ENCODE measurements around the gene CAMSAP1.

Gene CAMSAP1

DNA sequence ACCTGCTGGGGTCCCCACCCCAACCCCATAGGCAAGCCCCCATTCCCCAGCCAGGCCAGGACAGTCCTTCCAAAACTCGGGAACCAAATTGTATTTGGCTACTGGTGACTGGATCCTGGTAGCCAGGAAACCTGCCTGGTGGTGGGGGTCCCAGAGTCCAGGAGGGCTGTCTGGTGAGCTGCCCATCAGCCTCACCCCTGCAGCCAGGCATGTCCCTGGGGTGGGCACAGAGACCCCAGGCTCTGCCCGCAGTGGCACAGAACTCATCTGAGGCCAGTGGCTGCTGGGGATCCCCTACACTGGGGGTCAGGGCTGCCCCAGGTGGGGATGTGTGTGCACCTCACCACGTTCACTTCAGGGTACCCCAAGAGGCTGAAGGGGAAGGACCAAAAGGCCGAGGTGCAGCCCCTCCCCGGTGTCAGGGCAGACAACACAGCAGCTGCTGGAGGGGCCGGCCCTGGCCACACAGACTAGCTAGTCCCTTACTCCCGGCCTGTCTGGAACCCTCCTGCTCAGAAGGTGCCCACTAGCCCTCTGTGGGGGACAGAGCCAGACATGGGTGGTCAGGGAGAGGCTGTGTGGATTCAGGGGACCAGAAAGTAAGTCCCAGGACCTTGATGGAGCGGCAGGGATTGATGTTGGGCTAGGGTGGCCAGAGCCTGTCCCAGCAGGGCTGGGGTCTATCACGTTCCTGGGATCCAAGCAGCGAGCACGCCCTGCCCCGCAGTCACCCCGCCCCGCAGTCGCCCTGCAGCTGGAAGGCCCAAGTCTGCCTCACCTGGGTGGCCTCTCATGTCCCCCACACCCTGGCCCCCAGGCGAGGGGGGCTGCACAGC, 113.9 kb downstream of the CAMSAP1 start:
- no peak for DNase-seq (ENCODE audit: low read depth, low spot score)

DNA sequence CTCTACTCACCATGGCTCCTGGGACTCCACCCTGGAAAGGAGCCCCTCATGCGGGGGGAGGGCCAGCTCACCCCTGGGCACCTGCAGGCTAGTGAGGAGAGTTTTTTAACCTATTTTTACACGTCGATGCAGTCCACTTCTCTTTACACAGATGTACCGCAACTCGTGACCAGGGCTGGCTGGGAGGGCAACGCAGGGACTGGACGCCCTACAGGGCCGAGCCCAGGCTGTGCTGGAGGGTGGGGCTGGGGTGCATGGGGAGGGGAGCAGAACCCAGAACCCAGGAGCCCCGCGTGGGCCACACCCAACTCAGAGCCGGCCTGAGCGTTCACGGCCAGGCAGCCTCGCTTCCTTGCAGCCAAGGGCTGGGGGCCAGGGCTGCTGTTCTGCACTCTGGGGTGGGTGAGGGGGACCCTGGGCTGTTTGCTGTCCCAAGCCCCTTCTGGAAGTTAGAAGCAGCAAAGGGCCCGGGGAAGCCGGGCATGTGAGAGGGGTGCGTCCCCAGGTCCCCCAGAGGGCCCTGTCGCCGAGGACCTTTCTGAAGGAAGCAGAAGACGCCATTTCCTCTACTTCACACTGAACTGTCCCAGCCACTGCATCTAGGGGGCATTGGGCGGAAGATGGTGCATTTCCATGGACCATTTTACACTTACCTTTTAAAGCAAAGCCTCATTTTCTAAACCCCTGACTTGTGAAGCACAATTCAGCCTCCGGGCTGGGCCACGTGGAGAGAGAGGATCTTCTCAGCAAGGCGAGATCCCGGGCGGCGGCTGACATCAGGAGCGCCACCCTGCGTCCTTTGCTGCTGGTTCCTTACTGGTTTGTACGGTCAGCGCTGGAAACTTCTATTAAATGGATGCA, 114.8 kb downstream of the CAMSAP1 start:
- no peak for DNase-seq (ENCODE audit: low read depth, low spot score)

DNA sequence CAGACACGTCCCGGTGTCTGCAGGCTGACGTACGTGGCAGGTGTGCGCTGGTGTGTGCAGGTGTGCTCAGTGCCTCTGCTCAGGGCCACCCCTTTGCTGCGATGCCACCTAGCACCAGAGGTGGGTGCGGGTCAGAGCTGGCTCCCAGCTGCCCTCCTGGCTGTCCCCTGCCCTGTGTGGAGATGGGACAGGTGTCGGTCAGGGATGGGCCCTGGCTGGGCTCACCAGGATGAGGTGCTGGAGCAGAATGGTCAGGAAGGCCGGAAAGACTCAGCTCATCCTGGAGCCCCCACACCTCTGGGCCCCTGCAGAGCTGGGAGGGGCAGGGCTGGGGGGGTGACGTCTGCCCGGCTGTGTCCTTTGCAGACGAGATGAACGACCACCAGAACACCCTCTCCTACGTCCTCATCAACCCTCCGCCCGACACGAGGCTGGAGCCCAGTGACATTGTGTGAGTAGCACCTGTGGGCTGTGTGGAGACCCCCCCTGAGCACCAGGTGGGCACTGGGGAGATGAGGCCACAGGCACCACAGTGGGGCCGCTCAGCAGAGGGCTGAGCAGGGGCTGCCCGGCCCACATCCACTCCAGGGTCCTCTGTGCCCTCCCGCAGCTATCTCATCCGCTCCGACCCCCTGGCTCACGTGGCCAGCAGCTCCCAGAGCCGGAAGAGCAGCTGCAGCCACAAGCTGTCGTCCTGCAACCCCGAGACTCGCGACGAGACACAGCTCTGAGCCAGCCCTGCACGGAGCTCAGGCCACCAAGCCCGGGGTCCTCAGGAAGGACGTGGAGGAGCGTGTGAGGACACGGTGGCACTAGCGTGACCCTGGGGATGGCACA, 115.7 kb downstream of the CAMSAP1 start:
- DNase-seq (ENCODE audit: low read depth, low spot score): no peak

DNA sequence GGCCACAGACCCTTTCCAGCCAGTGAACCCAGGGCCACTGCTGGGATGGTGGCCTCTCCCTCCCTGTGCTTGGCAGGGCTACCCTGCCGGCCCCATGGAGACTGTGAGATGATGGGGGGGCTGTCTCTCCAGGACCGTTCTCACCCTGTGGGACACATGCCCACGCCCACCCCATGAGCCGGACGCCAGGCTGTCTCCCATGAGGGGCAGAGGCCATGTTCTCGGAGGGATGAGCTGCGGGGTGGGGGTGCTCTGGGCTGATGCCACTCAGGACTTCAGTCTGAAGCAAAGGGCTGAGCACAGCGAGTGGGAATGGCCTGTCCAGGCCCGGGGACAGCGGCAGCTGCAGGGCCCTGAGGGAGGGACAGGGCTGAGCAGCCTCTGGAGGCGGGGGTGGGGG, 116.5 kb downstream of the CAMSAP1 start:
- DNase-seq (ENCODE audit: low read depth, low spot score): no peak

DNA sequence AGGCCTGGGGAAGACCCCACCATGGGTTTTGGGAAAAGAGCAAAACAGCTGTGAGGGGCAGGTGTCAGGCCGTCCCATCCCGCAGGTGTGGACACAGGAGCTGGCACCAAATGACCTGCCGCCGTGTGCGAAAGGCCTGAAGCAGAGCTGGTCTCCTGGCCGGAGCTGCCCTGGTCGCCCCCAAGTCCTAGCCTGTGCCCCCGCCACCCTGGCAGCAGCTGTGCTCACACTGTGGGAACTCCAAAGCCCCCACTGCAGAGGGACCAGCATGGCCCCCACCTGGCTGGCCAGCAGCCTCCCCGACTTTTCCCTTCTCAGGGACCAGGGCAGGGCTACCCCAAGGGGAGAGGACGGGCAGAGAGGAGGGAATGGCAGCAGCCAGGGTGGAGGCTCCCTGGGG, 117.0 kb downstream of the CAMSAP1 start:
- no peak for DNase-seq (ENCODE audit: low read depth, low spot score)

DNA sequence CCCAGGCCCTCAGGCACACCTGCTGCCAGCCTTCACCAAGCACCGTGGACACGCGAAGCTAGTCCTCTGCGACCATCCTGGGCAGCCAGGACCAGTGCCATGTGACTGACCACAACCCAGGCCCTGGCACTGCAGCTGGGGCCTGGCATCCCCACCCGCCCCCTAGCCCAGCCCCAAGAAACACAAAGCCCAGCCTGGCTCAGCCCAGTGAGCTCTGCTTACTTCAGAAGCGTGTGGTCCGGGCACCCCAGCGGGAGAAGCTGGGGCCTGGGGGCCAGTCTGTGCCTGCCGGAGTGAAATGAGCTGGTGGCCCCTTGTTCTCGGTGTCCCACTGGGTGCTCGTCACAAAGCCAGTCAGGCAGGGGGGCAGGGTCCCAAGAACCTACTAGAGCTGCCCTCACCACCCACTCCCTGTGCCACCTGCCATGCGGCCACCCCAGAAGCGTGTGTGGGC, 117.5 kb downstream of the CAMSAP1 start:
- DNase-seq (ENCODE audit: low read depth, low spot score): no peak

DNA sequence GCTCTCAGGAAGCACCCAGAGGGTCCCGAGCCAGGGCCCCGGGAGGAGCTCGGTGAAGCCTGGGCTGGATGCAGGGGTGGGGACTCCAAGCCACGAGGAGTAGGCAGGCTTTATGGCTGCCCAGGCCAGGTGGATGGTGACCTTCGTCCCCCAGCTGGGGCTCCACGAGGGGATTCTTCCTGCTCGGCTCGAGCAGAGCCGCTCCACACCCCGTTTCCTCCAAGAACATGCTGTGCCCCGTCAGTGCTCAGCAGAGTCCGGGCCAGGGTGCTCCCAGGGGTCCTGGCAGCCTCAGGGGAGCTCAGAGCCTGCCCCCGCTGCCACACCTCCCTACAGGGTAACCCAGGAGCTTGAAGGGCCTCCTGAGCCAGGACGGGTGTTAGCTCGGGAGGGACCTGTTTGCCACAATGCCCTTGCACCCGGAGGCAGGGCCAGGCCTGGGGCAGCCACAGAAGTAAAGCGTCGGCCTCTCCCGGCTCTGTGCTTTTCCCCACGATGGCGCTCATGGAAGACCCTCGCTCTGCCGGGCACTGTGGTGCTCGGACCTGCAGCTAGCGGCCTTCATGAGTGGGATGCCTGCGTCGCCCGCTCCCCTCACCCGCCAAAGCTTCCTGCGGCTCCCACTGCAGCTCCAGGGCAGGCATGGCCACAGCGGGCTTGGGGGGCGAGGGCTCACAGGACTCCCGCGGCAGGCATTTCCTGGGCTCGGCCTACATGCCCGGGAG, 118.6 kb downstream of the CAMSAP1 start:
- DNase-seq (ENCODE audit: low read depth, low spot score): no peak

DNA sequence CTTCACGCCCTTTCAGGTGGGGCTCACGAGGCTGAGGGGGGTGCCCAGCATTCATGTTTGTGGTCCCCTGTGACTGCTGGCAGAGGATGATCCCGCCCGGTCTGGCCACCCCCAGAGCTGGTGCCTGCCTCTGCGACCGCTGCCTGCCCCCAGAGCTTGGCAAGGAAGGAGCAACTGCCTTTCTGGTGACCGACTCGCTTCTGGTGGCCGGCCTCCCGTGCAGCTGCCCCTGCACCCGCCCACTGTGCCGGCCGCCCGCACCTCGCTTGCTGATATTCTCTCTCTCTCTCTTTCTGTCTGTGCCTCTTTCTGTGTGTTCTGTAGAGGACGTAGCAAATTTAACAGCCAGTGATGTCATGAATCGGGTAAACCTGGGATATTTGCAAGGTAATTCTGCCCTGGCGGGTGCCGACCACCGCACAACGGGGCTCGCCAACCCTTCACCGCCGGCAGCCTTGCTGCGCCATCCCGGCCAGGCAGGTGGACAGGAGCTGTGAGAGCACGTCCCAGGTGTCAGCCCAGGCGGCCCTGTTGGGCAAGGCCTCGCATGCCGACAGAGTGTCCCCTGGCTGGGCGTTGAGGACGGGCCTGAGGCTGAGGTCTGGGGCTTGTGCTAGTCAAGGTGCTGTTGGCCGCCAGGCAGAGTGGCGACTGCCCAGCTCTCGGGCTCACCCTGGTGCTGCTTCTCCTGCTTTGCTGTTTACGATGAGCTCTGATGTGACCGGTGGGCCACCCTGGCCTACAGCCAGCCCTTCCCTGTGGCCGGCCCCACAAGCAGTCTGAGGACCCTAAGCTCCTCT, 119.4 kb downstream of the CAMSAP1 start:
- no peak for DNase-seq (ENCODE audit: low read depth, low spot score)

DNA sequence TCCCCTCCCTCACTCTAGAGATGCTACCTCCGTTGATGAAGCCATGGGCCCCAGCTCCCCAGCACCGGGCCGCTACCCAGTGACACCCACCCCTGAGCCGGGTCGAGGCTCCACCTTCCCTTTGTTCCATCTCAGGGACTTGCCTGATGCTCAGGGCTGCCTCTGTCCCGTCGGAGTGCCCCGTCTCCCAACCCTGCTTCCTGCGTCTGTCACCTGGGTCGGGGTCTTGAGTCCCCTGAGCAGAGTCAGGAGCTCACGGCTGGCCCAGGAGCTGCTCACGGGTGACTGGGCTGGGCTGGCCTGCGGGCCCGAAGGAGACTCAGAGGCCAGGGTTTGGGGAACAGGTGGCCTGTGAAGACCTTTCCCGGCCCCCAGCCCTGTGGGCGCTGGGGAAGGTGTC, 120.0 kb downstream of the CAMSAP1 start:
- DNase-seq (ENCODE audit: low read depth, low spot score): no peak

DNA sequence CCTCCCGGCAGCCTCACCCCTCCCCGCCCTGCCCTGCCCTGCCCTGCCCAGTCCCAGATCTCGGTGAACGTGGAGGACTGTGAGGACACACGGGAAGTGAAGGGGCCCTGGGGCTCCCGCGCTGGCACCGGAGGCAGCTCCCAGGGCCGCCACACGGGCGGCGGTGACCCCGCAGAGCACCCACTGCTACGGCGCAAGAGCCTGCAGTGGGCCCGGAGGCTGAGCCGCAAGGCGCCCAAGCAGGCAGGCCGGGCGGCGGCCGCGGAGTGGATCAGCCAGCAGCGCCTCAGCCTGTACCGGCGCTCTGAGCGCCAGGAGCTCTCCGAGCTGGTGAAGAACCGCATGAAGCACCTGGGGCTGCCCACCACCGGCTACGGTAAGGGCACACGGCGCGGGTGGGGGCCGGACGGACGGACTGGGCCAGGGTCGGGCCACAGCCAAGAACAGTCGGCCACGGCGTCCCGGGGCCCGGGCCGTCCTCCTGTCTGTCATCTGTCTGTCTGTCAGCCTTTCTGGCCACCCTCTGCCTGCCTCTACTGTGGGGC, 121.1 kb downstream of the CAMSAP1 start:
- DNase-seq (ENCODE audit: low read depth, low spot score): no peak

DNA sequence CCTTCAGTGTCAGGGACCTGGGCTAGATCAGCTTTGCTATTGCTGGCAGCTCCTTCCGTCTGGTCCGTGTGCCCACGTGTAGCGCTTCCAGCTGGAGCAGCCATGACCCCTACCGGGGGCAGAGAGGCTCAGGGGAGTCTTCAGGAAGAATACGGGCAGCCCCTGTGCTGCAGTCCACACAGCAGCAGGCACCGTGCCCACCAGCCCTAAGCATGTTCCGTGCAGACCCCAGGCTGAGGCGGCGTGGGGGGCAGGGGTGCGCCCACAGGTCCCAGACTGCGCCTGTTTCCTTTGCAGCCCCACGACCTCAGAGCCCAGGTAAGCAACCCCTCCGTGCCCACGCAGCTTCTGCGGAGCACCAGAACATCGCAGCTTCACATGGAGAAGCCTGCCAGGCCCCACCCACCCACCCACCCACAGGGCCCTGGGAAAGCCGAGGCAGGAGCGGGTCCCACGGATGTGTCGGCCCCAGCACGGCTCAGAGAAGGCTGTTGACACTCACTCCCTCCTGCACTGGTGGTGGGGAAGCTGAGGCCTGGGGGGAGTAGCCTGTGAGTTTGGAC, 122.3 kb downstream of the CAMSAP1 start:
- DNase-seq (ENCODE audit: low read depth, low spot score): no peak

DNA sequence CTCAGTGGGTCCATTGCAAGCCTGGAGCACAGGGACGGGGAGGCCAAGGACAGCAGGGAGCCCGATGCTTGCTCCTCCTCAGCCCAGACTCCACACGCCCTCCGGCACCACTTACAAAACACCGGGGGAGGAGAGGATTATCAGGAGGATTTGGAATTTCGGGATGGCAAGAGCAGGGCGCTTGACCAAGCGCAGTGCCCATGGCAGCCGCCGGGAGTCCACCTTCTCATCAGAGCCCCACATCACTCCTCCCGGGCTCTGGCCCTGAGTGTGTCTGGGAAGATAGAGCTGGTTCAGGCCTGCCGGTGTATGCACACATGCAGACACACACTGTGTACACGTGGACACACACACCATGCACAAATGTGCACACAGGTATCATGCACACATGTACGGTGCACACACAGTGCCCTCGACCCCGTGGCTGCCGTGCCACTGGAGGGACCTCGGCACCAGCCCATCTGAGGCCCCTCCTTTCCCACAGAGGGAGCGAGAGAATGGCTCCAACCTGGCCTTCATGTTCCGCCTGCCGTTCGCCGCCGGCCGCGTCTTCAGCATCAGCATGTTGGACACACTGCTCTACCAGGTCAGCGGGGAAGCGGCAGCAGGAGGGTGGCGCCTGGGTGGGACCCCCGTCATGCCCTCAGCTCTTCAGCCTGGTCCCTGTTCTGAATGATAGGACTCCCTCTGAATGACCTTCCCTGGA, 123.7 kb downstream of the CAMSAP1 start:
- DNase-seq (ENCODE audit: low read depth, low spot score): no peak

DNA sequence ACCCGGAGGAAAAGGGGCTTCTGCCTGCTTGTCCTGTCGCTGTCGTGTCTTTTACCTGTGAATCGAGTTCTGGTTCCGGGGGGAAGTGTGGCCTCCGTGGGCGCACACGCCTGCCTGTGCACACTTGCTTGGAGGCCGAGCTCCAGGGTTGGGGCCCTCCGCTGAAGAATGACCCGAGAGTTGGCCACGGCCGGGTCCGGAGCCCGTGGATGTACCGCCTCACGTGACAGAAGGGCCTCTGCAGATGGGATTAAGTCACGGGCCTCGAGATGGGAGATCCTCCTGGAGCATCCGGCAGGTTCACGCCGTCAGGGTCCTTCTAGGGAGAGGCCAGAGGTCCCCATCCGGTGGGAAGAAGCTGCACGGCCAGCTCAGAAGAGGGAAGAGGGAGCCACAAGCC, 124.4 kb downstream of the CAMSAP1 start:
- DNase-seq (ENCODE audit: low read depth, low spot score): no peak

DNA sequence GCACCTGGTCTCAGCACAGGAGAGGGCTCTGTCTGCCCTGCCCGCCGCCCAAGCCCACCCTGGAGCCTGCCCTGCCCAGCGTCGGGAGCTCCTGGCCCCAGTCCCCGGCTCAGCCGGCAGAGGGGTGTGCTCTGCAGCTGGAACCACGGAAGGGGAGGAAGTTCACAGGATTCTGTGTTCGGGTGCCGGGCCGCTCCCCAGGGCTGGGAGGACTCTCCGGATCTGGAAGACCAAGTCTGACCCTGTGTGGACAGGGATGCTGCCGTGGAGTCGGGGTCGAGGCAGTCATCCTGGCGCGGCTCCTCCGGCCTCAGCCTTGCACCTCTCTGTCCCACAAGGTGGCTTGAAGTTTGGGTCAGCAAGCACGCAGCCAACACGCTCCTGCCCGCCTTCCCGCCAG, 126.7 kb downstream of the CAMSAP1 start:
- no peak for DNase-seq (ENCODE audit: low read depth, low spot score)

DNA sequence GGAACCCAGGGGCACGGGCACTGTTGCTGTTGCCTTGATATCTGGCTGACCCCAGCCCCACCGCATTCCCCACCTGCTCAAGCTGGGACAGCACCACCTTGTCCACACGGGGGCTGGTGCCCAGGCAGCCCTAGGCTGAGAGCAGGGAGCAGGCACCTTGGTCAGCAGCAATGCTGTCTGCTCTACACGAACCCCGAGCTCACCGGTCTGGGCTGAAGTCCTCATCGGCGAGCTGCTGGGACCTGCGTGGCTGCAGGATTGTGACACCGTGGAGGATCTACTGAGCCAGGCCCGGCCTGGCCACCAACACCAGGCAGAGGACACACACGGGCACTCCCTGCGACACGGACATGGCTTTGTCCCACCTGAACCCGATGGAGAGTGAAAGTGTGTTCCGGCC, 127.3 kb downstream of the CAMSAP1 start:
- no peak for DNase-seq (ENCODE audit: low read depth, low spot score)

DNA sequence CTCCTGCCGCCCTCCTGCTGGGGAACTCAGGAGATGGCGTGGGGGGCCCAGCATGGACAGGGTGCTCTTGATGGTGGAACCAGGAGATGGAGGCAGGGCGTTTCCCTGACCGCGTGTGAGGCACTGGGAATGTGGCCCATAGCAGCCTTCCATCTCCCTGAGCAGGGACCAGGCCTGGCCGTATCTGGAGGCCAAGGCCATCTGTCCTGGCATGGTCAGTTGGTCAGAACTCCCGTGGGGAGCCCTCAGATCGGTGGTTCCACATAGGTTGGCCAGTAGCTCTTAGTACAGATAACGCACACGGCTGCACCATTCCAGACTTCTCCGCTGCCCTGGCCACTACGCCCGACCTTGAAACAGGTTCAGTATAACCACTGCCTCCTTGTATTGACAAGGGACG, 127.8 kb downstream of the CAMSAP1 start:
- DNase-seq (ENCODE audit: low read depth, low spot score): no peak

DNA sequence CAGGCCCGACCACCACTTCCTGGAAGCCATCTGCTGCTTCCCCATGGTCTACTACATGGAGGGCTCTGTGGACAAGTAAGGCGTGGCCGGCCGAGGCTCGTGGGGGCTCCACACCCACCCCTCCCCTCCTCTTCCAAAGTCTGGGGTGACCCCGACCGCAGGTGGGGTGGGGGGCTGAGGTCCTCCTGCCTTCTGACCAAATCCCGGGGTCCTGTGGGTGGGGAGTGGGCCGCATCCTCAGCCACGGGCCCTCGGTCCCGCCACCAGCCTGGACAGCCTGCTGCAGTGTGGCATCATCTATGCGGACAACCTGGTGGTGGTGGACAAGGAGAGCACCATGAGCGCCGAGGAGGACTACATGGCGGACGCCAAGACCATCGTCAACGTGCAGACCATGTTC, 128.9 kb downstream of the CAMSAP1 start:
- no peak for DNase-seq (ENCODE audit: low read depth, low spot score)

DNA sequence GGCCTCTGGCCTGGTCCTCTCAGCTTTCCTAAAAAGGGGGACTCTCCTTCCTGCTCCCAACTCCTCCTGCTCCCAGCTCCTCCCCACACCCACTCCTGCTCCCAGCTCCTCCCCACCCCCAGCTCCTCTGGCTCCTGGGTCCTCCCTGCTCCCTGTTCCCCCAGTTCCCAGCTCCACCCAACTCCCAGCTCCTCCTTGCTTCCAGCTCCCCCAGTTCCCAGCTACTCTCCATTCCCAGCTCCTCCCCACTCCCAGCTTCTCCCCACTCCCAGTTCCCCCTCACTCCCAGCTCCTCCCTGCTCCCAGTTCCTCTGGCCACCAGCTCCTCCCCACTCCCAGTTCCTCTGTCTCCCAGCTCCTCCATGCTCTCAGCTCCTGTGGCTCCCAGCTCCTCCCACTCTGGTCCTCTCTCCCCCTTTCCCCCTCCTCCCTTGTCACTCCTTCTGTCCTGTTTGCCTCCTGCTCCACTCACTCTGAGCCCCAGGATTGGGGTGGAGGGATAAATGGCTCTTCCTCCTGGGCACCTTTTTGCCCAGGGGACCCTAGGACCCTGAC, 129.6 kb downstream of the CAMSAP1 start:
- no peak for DNase-seq (ENCODE audit: low read depth, low spot score)
